Neuronal stem cell (in vitro differentiated cells): ENCODE measurements around the gene ZNF469.
A peak's percentile ranks its signal among the peaks of the same experiment; 100 is the strongest.

ENCODE experiments used
- DNase-seq: peaks from one replicate; pipeline ENCODE4 v3.0.0-alpha.2; 2013; ENCODE audit warnings: low spot score
- H2AFZ ChIP-seq: one replicate; pipeline ENCODE4 v1.6.1; 2013; ENCODE audit warnings: mild to moderate bottlenecking, low read length, inconsistent platforms
- H2AK5ac ChIP-seq: 2 replicates; pipeline ENCODE4 v1.6.1; 2013; ENCODE audit warnings: low read depth, mild to moderate bottlenecking, inconsistent platforms, low read length, moderate library complexity, mixed read lengths
- H2BK120ac ChIP-seq: 2 replicates; pipeline ENCODE4 v1.6.1; 2013; ENCODE audit warnings: low read depth, mild to moderate bottlenecking, inconsistent platforms, low read length, moderate library complexity, mixed read lengths
- H2BK12ac ChIP-seq: one replicate; pipeline ENCODE4 v1.6.1; 2013; ENCODE audit warnings: low read length, inconsistent platforms
- H2BK15ac ChIP-seq: 2 replicates; pipeline ENCODE4 v1.6.1; 2013; ENCODE audit warnings: mild to moderate bottlenecking, low read length, inconsistent platforms, mixed read lengths
- H2BK5ac ChIP-seq: one replicate; pipeline ENCODE4 v1.6.1; 2013; ENCODE audit warnings: inconsistent platforms, mild to moderate bottlenecking, low read length, moderate library complexity
- H3K14ac ChIP-seq: one replicate; pipeline ENCODE4 v1.6.1; 2013; ENCODE audit warnings: low read length, inconsistent platforms
- H3K18ac ChIP-seq: 2 replicates; pipeline ENCODE4 v1.6.1; 2013; ENCODE audit warnings: low read length, inconsistent platforms
- H3K23ac ChIP-seq: 2 replicates; pipeline ENCODE4 v1.6.1; 2013; ENCODE audit warnings: low read depth, mild to moderate bottlenecking, mixed read lengths, low read length, inconsistent platforms; ENCODE audit not compliant: poor library complexity
- H3K27ac ChIP-seq: replicated peaks from 3 replicates; pipeline ENCODE4 v1.5.1; 2013; ENCODE audit warnings: low read length, inconsistent platforms
- H3K27me3 ChIP-seq, 3 experiments: 2 replicates each; pipeline ENCODE4 v1.6.1; 2013; ENCODE audit warnings: low read length in 3 of 3, mild to moderate bottlenecking in 2 of 3, inconsistent platforms in 1 of 3, low read depth in 1 of 3, mixed read lengths in 1 of 3, moderate library complexity in 1 of 3; ENCODE audit not compliant: control insufficient read depth in 3 of 3, insufficient read depth in 3 of 3
- H3K36me3 ChIP-seq, 2 donors: replicated peaks in 1 of 2; 2 replicates each; pipeline ENCODE4 v1.6.1; 2013; ENCODE audit warnings: low read length in 2 of 2; ENCODE audit not compliant: control insufficient read depth in 2 of 2, insufficient read depth in 2 of 2
- H3K4ac ChIP-seq: 2 replicates; pipeline ENCODE4 v1.6.1; 2013; ENCODE audit warnings: inconsistent platforms, mild to moderate bottlenecking, low read length, moderate library complexity
- H3K4me1 ChIP-seq, 2 donors: 1 replicate in 1 of 2; 2 replicates in 1 of 2; pipeline ENCODE4 v1.6.1; 2013; ENCODE audit warnings: low read length in 2 of 2, low read depth in 1 of 2; ENCODE audit not compliant: control insufficient read depth in 2 of 2, insufficient read depth in 1 of 2
- H3K4me2 ChIP-seq: one replicate; pipeline ENCODE4 v1.6.1; 2013; ENCODE audit warnings: mild to moderate bottlenecking, low read length, inconsistent platforms; ENCODE audit not compliant: insufficient read depth, poor library complexity, severe bottlenecking
- H3K4me3 ChIP-seq, 2 donors: 2 replicates each; pipeline ENCODE4 v1.5.1; 2013; ENCODE audit warnings: low read length in 2 of 2, mild to moderate bottlenecking in 2 of 2, inconsistent platforms in 1 of 2, moderate library complexity in 1 of 2
- H3K79me1 ChIP-seq: one replicate; pipeline ENCODE4 v1.6.1; 2013; ENCODE audit warnings: low read depth, mild to moderate bottlenecking, inconsistent platforms, low read length, moderate library complexity
- H3K9ac ChIP-seq: one replicate; pipeline ENCODE4 v1.6.1; 2013; ENCODE audit warnings: mild to moderate bottlenecking, low read depth, low read length, inconsistent platforms; ENCODE audit not compliant: poor library complexity
- H3K9me3 ChIP-seq, 2 donors: replicated peaks in 1 of 2; 2 replicates each; pipeline versions ENCODE3 to v1.6.1; 2013; ENCODE audit warnings: low read length in 2 of 2, mild to moderate bottlenecking in 2 of 2, inconsistent platforms in 1 of 2, low read depth in 1 of 2, mixed read lengths in 1 of 2, moderate library complexity in 1 of 2; ENCODE audit not compliant: control insufficient read depth in 2 of 2, insufficient read depth in 1 of 2
- H4K8ac ChIP-seq: one replicate; pipeline ENCODE4 v1.6.1; 2013; ENCODE audit warnings: low read depth, mild to moderate bottlenecking, inconsistent platforms, low read length, moderate library complexity
- H4K91ac ChIP-seq: one replicate; pipeline ENCODE4 v1.6.1; 2013; ENCODE audit warnings: low read length, low read depth, mild to moderate bottlenecking, inconsistent platforms; ENCODE audit not compliant: poor library complexity
- WGBS, 2 donors: extraction: QIAGEN DNeasy Blood & Tissue Kit; methylation state at CpG; one replicate each; pipeline ENCODE4 v1.1.7; 2013; ENCODE audit warnings: missing lambda C conversion rate in 2 of 2, mixed read lengths in 1 of 2; ENCODE audit not compliant: insufficient read length in 2 of 2, insufficient replicate concordance in 1 of 2; ENCODE audit errors: extremely low coverage in 2 of 2; 5-methylcytosine and 5-hydroxymethylcytosine counted together

ZNF469 gene

DNA sequence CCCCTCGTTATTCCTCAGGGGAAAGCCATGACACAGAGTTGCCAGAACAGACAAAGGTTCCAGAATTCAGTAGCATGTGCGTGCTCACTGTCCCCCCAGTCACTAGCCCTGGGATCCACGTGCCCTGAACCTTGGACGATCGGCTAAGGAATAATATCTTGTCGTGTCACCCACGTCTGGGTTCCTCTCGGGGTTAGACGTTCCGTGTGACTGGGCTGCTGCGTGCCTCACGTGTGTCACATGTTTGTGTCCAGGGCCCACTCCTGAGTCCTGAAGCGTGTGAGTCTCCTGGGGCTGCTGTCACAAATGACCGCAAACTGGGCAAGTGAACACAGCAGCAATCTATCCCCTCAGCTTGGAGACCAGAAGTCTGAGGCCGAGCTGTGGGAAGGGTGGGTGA is 12.4 kb upstream of the ZNF469 start:
- Histone ChIP-seq H4K8ac (no peak overlapping the region), H3K9ac (no peak overlapping the region), H3K4ac (no peak overlapping the region), H3K4me1 (no peaks in the 10 kb centered on the region), H3K27ac (no peak overlapping the region), H3K23ac (no peak overlapping the region), H3K36me3 (no peaks in the 10 kb centered on the region), H3K18ac (no peak overlapping the region), H2BK120ac (no peak overlapping the region), H2AFZ (no peak overlapping the region), H2BK12ac (no peak overlapping the region), H3K14ac (no peak overlapping the region), H3K27me3 (peaks cover 0 to 9% (median 0%) of the 10 kb centered on the region in 3 experiments), H3K4me2 (no peak overlapping the region), H2BK15ac (no peak overlapping the region), H3K79me1 (no peaks in the 10 kb centered on the region), H2BK5ac (no peak overlapping the region), H3K9me3 (peaks cover 2 to 7% of the 10 kb centered on the region in 2 donors), H2AK5ac (no peak overlapping the region), H4K91ac (no peak overlapping the region), H3K4me3 (no peak overlapping the region)
- no CpG with 5 or more reads among the region's 15 CpGs for WGBS, 2 donors
- DNase-seq = no peak

DNA sequence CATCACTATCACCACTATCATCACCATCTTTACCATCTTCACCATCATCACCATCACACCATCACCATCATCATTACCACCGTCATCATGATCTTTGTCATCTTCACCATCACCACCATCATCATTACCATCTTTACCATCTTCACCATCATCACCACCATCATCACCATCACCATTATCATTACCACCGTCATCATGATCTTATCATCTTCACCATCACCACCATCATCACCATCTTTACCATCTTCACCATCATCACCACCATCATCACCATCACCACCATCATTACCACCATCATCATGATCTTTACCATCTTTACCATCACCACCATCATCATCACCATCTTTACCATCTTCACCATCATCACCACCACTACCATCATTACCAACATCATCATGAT is 10.2 kb upstream of the ZNF469 start:
- Histone ChIP-seq H3K9ac (no peak overlapping the region), H3K4me2 (no peak overlapping the region), H3K27ac (no peak overlapping the region), H3K4ac (no peak overlapping the region), H3K36me3 (no peaks in the 10 kb centered on the region), H2AK5ac (no peak overlapping the region), H3K79me1 (no peaks in the 10 kb centered on the region), H3K27me3 (peaks cover 0 to 22% (median 0%) of the 10 kb centered on the region in 3 experiments), H2BK120ac (no peak overlapping the region), H4K8ac (no peak overlapping the region), H3K14ac (no peak overlapping the region), H2BK15ac (no peak overlapping the region), H2BK5ac (no peak overlapping the region), H3K9me3 (peaks cover 0 to 5% of the 10 kb centered on the region in 2 donors), H2AFZ (no peak overlapping the region), H4K91ac (no peak overlapping the region), H3K18ac (no peak overlapping the region), H3K4me3 (no peak overlapping the region), H2BK12ac (no peak overlapping the region), H3K23ac (no peak overlapping the region), H3K4me1 (peaks cover 0 to 6% of the 10 kb centered on the region in 2 donors)
- 100% methylated on average over 2 of the region's 2 CpGs; no CpG with 5 or more reads in 1 of the 2 donors for WGBS, 2 donors
- DNase-seq = no peak

DNA sequence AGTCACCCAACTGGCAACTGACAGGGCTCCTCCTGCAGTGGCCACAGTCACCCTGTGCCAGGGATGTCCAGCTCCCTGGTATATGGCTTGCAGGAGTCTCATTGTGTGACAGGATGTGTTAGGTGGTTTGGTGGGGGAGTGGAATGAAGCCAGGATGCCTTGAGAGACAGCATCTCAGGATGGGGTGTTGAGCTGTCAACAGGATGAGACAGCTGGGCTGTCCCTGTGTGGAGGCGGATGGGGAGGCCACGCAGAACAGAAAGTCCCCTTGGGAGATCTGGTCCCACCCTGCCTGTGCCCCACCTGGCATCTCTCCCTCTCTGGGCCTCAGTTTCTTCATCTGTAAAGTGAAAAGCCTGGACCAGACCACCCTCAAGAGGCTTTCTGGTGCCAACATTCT is 9.5 kb upstream of the ZNF469 start:
- Histone ChIP-seq H3K9ac (no peak overlapping the region), H2AK5ac (no peak overlapping the region), H3K27ac (no peak overlapping the region), H2AFZ (no peak overlapping the region), H2BK120ac (no peak overlapping the region), H3K4me3 (no peak overlapping the region), H3K4ac (no peak overlapping the region), H3K14ac (peak overlapping the region; percentile 63), H3K4me1 (peaks cover 0 to 6% of the 10 kb centered on the region in 2 donors), H4K91ac (no peak overlapping the region), H3K23ac (no peak overlapping the region), H2BK15ac (no peak overlapping the region), H3K27me3 (peaks cover 0 to 27% (median 0%) of the 10 kb centered on the region in 3 experiments), H3K9me3 (peaks cover 0 to 5% of the 10 kb centered on the region in 2 donors), H3K18ac (no peak overlapping the region), H3K36me3 (no peaks in the 10 kb centered on the region), H2BK12ac (no peak overlapping the region), H2BK5ac (no peak overlapping the region), H4K8ac (no peak overlapping the region), H3K4me2 (no peak overlapping the region), H3K79me1 (no peaks in the 10 kb centered on the region)
- DNase-seq = no peak
- WGBS, 2 donors = no CpG with 5 or more reads among the region's 2 CpGs

- no peak for DNase-seq
- Histone ChIP-seq H3K4ac (no peak overlapping the region), H3K36me3 (no peaks in the 10 kb centered on the region)
These were observed 8.7 kb upstream of the ZNF469 start for GRCh38 chr16:88373927-88374492.

More at GRCh38 chr16:88373927-88374492, 8.7 kb upstream of the ZNF469 start:
- no peak overlapping the region for H4K8ac ChIP-seq
- H3K4me3 ChIP-seq = no peak overlapping the region
- no peaks in the 10 kb centered on the region for H3K79me1 ChIP-seq
- H3K4me1 ChIP-seq = peaks cover 0 to 6% of the 10 kb centered on the region in 2 donors
- H3K23ac ChIP-seq = no peak overlapping the region
- no peak overlapping the region for H2AFZ ChIP-seq
- no peak overlapping the region for H2BK12ac ChIP-seq
- no peak overlapping the region for H2BK5ac ChIP-seq
- no peak overlapping the region for H2BK120ac ChIP-seq
- H3K27me3 ChIP-seq = peaks cover 0 to 35% (median 0%) of the 10 kb centered on the region in 3 experiments
- no peak overlapping the region for H3K4me2 ChIP-seq
- H3K14ac ChIP-seq = no peak overlapping the region
- H2AK5ac ChIP-seq = no peak overlapping the region
- peaks cover 0 to 5% of the 10 kb centered on the region in 2 donors for H3K9me3 ChIP-seq
- H4K91ac ChIP-seq = no peak overlapping the region
- H3K9ac ChIP-seq = no peak overlapping the region
- no peak overlapping the region for H3K18ac ChIP-seq
- H2BK15ac ChIP-seq = no peak overlapping the region
- WGBS, 2 donors = no CpG with 5 or more reads among the region's 5 CpGs
- H3K27ac ChIP-seq = no peak overlapping the region
